A549 (cell line): Measurements from ENCODE around the gene TRIP11.

Experiments
- BHLHE40 ChIP-seq: IDR thresholded peaks from 2 replicates; pipeline ENCODE4 v1.6.1; 2012; ENCODE audit warnings: low read depth, low read length, inconsistent platforms
- CHD2 ChIP-seq: fragments of 150-350 bp; IDR thresholded peaks from 2 replicates; pipeline ENCODE4 v1.6.1; 2014; ENCODE audit warnings: low read length; ENCODE audit not compliant: partially characterized antibody
- JUN ChIP-seq, 2 experiments: fragments of >200 bp; sonication (Bioruptor Twin); formaldehyde crosslinking; IDR thresholded peaks; 2 replicates in 1 of 2; 3 replicates in 1 of 2; pipeline ENCODE4 v1.6.1; 2016 to 2017
- KDM1A ChIP-seq: fragments of 200-600 bp; sonication (generic); IDR thresholded peaks from 2 replicates; pipeline ENCODE4 v1.6.1; 2016; ENCODE audit warnings: low read depth, mild to moderate bottlenecking
- MAZ ChIP-seq: fragments of 150-350 bp; IDR thresholded peaks from 2 replicates; pipeline ENCODE4 v1.6.1; 2014; ENCODE audit warnings: antibody characterized with exemption, low read depth, low read length, borderline replicate concordance
- RAD21 ChIP-seq, 2 experiments: fragments of >200 bp in 1 of 2; sonication (Bioruptor Twin) in 1 of 2; formaldehyde crosslinking in 1 of 2; IDR thresholded peaks in 1 of 2; conservative IDR thresholded peaks in 1 of 2; 2 replicates in 1 of 2; 3 replicates in 1 of 2; pipeline ENCODE4 v1.6.1; 2012 to 2018; ENCODE audit warnings: inconsistent platforms in 1 of 2
- RFX5 ChIP-seq: fragments of 450-650 bp; IDR thresholded peaks from 2 replicates; pipeline ENCODE4 v1.7.1; 2014; ENCODE audit warnings: antibody characterized with exemption, mild to moderate bottlenecking, moderate library complexity
- TP53 ChIP-seq: fragments of 250-450 bp; sonication (Bioruptor Pico); IDR thresholded peaks from 2 replicates; pipeline ENCODE4 v1.5.0; 2021; ENCODE audit warnings: mild to moderate bottlenecking, moderate library complexity
- TF ChIP-seq, protein P1 (sequence below): fragments of >200 bp; sonication (Bioruptor Twin); formaldehyde crosslinking; IDR thresholded peaks from 3 replicates; pipeline ENCODE4 v1.5.1; 2016
- TF ChIP-seq, protein P2 (sequence below): fragments of 200-600 bp; sonication (generic); IDR thresholded peaks from 2 replicates; pipeline ENCODE4 v1.6.1; 2016; ENCODE audit warnings: antibody characterized with exemption, mild to moderate bottlenecking, moderate library complexity
- TF ChIP-seq, protein P3 (sequence below): IDR thresholded peaks from 2 replicates; pipeline ENCODE4 v1.6.1; 2012

DNA sequence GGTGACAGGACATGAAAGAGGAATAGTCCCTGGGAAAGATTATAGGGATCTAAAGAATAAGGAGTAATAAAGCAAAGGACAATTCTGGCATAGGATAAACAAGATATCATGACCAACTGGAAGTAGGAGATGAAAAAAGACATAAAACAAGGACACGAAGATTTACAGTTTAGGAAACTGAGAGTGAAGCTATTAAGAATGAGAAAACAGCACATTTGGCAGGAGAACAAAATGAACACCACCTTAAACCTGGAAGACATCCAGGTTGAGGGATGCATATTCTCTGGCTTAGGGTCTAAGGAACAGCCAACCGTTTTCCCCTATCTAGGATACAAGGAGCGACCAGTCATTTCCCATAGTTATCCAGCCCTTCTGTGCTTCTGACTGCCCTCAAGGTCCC is 1.9 kb downstream of the TRIP11 start:
- TF ChIP-seq KDM1A = no peak
- no peak for TF ChIP-seq BHLHE40
- no peak for TF ChIP-seq RFX5
- TF ChIP-seq, protein P1, sequence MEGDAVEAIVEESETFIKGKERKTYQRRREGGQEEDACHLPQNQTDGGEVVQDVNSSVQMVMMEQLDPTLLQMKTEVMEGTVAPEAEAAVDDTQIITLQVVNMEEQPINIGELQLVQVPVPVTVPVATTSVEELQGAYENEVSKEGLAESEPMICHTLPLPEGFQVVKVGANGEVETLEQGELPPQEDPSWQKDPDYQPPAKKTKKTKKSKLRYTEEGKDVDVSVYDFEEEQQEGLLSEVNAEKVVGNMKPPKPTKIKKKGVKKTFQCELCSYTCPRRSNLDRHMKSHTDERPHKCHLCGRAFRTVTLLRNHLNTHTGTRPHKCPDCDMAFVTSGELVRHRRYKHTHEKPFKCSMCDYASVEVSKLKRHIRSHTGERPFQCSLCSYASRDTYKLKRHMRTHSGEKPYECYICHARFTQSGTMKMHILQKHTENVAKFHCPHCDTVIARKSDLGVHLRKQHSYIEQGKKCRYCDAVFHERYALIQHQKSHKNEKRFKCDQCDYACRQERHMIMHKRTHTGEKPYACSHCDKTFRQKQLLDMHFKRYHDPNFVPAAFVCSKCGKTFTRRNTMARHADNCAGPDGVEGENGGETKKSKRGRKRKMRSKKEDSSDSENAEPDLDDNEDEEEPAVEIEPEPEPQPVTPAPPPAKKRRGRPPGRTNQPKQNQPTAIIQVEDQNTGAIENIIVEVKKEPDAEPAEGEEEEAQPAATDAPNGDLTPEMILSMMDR = no peak
- no peak for TF ChIP-seq RAD21 (conservative IDR thresholded peaks at IDR 0.05 in 1 of 2, IDR thresholded peaks at IDR 0.05 in 1 of 2)
- TF ChIP-seq, protein P2, sequence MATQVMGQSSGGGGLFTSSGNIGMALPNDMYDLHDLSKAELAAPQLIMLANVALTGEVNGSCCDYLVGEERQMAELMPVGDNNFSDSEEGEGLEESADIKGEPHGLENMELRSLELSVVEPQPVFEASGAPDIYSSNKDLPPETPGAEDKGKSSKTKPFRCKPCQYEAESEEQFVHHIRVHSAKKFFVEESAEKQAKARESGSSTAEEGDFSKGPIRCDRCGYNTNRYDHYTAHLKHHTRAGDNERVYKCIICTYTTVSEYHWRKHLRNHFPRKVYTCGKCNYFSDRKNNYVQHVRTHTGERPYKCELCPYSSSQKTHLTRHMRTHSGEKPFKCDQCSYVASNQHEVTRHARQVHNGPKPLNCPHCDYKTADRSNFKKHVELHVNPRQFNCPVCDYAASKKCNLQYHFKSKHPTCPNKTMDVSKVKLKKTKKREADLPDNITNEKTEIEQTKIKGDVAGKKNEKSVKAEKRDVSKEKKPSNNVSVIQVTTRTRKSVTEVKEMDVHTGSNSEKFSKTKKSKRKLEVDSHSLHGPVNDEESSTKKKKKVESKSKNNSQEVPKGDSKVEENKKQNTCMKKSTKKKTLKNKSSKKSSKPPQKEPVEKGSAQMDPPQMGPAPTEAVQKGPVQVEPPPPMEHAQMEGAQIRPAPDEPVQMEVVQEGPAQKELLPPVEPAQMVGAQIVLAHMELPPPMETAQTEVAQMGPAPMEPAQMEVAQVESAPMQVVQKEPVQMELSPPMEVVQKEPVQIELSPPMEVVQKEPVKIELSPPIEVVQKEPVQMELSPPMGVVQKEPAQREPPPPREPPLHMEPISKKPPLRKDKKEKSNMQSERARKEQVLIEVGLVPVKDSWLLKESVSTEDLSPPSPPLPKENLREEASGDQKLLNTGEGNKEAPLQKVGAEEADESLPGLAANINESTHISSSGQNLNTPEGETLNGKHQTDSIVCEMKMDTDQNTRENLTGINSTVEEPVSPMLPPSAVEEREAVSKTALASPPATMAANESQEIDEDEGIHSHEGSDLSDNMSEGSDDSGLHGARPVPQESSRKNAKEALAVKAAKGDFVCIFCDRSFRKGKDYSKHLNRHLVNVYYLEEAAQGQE = no peak
- TF ChIP-seq CHD2 = no peak
- TF ChIP-seq TP53 (CRISPR knock-in tag) = no peak
- no peak for TF ChIP-seq JUN (IDR thresholded peaks at IDR 0.05)
- TF ChIP-seq MAZ = no peak
- TF ChIP-seq, protein P3, sequence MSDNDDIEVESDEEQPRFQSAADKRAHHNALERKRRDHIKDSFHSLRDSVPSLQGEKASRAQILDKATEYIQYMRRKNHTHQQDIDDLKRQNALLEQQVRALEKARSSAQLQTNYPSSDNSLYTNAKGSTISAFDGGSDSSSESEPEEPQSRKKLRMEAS = no peak
